ENCODE measurements around the gene RNF11.

GRCh38 chr1:51281807-51282206, 45.7 kb downstream of the RNF11 start:
- TF ChIP-seq, protein P1, sequence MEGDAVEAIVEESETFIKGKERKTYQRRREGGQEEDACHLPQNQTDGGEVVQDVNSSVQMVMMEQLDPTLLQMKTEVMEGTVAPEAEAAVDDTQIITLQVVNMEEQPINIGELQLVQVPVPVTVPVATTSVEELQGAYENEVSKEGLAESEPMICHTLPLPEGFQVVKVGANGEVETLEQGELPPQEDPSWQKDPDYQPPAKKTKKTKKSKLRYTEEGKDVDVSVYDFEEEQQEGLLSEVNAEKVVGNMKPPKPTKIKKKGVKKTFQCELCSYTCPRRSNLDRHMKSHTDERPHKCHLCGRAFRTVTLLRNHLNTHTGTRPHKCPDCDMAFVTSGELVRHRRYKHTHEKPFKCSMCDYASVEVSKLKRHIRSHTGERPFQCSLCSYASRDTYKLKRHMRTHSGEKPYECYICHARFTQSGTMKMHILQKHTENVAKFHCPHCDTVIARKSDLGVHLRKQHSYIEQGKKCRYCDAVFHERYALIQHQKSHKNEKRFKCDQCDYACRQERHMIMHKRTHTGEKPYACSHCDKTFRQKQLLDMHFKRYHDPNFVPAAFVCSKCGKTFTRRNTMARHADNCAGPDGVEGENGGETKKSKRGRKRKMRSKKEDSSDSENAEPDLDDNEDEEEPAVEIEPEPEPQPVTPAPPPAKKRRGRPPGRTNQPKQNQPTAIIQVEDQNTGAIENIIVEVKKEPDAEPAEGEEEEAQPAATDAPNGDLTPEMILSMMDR (IDR thresholded peaks at IDR 0.05) = no peak
- TF ChIP-seq POLR2A (IDR thresholded peaks at IDR 0.05) = no peak

Data from esophagus squamous epithelium (tissue), 4 donors.